ENCODE results near the gene IL36B.

IL36B gene

DNA sequence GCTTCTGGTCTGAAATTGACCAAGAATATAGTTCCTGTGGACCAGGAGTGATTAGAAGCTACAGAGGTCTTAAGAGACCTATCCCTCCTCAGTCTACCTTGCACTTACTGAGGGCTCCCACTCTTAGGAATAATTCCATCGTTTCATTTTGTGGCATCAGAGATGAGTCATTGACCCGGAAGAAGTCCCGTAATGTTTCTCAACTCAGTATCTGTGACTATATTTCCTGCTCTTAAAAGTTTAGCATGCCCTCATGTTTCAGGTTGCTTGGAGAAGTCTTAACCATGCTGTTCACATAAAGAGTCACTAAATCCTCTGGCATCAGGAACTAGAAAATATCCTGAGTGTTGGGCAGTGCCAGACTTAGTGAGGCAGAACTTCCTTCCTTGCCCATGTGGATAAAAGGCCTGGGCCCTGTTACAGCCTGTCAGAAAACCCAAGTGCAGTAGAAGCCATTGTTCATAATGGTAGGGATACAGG lies 47.6 kb downstream of the IL36B start, which contains the start of gene IL36A:
TSS of gene IL36A (plus strand) at position 430 of the 480 bp plus-strand sequence. CDS start 413 bp downstream, outside the sequence.
- DNase-seq, result no peak

- no peak for DNase-seq
Measured at GRCh38 chr2:113002677-113003076, 50.0 kb downstream of the IL36B start.

- no peak for DNase-seq
Measured at GRCh38 chr2:113000436-113000835, 52.2 kb downstream of the IL36B start.

- no peak for DNase-seq
Measured at GRCh38 chr2:112997151-112997550, 55.5 kb downstream of the IL36B start.

- no peak for DNase-seq
Measured at GRCh38 chr2:112996635-112997034, 56.0 kb downstream of the IL36B start.

GRCh38 chr2:112995346-112995920 lies 57.2 kb downstream of the IL36B start:
- no peak for DNase-seq

- DNase-seq, result no peak
Measured at GRCh38 chr2:112994648-112995047, 58.0 kb downstream of the IL36B start.

DNA sequence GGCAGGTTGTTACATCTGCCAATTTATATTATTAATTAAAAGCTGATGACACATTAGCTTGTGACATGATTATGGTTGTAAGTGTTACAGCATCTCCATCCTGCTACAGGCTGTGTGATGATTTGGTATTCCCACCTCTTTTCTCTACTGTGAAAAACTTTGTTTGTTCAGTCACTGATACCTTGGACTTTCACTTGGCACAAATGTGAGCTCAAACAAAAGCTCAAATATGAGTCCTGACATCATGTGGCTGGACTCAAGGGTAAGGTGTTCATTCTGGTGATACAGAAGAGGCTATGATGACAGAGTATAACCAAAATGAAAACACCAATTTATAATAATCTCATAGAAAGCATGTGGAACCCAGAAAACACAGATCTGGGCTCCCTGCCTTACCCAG lies 58.8 kb downstream of the IL36B start:
- no peak for DNase-seq

DNA sequence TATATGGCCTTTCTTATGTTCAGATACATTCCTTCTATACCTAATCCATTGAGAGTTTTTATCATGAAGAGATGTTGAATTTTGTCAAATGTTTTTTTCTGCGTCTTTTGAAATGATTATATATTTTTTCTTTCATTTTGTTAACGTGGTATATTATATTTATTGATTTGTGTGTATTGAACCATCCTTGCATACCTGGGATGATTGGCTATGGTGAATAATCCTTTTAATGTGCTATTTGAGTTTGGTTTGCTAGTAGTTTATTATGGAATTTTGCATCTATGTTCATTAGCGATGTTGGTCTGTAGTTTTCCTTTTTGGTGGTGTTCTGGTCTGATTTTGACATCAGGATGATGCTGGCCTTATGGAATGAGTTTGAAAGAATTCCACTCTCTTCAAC lies 63.1 kb downstream of the IL36B start:
- no peak for DNase-seq

- no peak for DNase-seq
Measured at GRCh38 chr2:112985090-112985489, 67.6 kb downstream of the IL36B start.

DNA sequence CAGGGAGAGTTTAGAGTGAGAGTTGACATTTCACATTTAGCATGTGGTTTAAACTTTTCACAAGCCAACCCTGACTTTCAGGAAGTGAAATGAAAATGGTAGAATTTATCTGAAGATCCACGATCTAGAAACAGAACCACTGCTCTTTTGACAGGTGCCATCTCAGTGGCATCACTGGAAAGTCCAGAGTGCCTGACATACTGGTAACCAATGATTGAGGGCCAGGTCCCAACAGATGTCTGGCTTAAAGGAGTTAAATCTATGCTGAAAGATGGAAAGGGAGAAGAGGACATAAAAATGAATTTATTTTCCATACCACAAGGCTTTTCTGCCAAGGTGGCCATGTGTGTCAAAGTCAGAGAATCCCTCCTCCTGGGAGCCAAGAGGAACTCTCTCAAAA lies 72.1 kb downstream of the IL36B start:
- DNase-seq, result no peak

DNA sequence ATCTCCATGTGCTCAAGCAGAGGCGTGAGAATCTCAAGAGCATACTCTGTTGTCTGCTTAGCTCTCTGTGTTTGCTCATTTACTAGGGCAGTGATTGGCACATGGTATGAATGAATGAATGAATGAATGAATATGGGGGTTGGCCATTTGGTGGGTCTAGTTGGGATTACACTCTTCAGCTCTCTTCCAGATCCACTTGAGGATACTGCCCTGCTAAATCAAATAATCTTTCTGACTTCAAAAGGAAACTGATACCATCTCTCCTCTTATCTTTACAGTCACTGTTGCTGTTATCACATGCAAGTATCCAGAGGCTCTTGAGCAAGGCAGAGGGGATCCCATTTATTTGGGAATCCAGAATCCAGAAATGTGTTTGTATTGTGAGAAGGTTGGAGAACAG lies 72.9 kb downstream of the IL36B start:
- DNase-seq, result no peak

DNA sequence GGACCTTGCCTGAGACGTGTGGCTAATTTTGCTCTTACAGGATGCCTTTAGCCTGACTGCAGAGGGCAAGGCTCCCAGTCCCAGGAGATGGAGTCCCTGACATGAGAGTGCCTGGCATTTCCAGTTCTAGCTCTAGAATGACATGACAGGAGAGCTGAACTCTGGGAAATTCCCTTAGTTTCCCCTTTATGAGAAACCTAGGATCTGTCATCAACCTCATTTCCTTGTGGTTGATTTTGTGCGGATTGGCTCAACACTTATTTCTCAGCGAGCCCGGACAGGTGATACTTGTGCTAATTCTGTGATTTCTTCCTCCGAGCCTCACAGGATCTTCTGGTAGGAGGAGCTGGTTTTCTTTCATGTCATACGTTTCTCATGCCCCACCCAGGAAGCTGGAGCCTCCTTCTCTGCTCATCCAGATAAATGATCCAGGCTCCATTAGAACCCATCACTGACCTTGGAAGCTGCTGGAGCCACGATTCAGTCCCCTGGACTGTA lies 75.1 kb downstream of the IL36B start, which contains the start of gene IL36G:
TSS of gene IL36G (plus strand) at position 448 of the 498 bp plus-strand sequence. CDS start 633 bp downstream, outside the sequence.
- DNase-seq, result no peak
